Astrocyte (in vitro differentiated cells and primary cell): ENCODE measurements around the gene PLIN5.

Experiments used
- EZH2 ChIP-seq: IDR thresholded peaks from 2 replicates; pipeline ENCODE4 v1.6.1; 2012; ENCODE audit warnings: mild to moderate bottlenecking, low read length, inconsistent platforms; ENCODE audit not compliant: insufficient read depth
- TF ChIP-seq, protein P1 (sequence below): IDR thresholded peaks from 2 replicates; pipeline ENCODE4 v1.5.1; 2011; ENCODE audit warnings: low read depth, mild to moderate bottlenecking, inconsistent platforms, low read length, moderate library complexity; ENCODE audit not compliant: insufficient read depth

DNA sequence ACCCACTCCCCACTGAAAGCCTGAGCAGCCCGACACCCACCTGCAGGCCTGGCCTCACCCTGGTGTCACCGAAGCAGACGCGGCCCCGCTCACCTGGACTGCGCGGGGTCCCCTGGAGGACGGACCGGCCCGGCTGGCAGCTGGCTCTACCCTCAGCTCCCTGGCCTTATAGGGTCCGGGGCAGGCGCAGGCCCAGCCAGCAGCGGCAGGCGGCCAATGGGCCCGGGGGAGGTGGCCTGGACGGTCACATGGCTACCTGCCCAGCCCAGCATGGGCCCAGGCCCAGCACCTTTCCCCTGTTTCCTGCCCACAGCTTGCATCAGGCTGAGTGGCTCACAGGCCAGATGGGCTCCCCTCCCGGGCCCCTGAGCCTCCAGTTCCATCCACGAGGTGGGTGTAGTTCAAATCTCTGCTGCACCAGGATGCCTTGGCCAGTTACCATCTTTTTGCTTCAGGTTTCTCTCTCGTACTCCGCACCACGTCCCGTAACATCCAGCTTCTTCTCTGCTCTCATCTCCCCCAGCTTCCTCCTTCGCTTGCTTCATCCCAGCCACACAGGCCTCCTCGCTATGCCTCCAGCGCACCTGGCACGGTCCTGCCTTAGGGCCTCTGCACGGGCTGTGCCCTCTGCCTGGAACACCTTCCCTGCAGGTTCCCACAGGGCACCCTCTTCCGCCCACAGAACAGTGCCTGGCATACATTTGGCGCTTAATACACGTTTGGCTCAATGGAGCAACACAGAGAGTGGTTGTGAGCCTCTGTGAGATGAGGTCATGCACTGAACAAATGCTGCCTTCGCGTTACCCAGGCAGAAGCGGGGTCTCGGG, 16.5 kb downstream of the PLIN5 start, which contains the start of gene PLIN4:
- TF ChIP-seq, protein P1, sequence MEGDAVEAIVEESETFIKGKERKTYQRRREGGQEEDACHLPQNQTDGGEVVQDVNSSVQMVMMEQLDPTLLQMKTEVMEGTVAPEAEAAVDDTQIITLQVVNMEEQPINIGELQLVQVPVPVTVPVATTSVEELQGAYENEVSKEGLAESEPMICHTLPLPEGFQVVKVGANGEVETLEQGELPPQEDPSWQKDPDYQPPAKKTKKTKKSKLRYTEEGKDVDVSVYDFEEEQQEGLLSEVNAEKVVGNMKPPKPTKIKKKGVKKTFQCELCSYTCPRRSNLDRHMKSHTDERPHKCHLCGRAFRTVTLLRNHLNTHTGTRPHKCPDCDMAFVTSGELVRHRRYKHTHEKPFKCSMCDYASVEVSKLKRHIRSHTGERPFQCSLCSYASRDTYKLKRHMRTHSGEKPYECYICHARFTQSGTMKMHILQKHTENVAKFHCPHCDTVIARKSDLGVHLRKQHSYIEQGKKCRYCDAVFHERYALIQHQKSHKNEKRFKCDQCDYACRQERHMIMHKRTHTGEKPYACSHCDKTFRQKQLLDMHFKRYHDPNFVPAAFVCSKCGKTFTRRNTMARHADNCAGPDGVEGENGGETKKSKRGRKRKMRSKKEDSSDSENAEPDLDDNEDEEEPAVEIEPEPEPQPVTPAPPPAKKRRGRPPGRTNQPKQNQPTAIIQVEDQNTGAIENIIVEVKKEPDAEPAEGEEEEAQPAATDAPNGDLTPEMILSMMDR = no peak
- no peak for TF ChIP-seq EZH2
